Sigmoid colon (tissue), 7 donors: ENCODE measurements around the gene ACTRT1. TPM values are rescaled to one million over a fixed set of nuclear protein-coding genes. Genes with fewer than 3 reads are reported as not detected.

Experiments
- DNase-seq: peaks from one replicate; pipeline ENCODE4 v3.0.0-alpha.2; 2019
- H3K27ac ChIP-seq, 4 donors: fragments of 200-600 bp; sonication (generic); one replicate each; pipeline ENCODE4 v1.5.1; 2016 to 2019; ENCODE audit warnings: mild to moderate bottlenecking in 1 of 4
- H3K27me3 ChIP-seq, 3 donors: fragments of 200-600 bp; sonication (generic); one replicate each; pipeline ENCODE4 v1.5.1; 2019; ENCODE audit warnings: mild to moderate bottlenecking in 1 of 3
- H3K36me3 ChIP-seq, 4 donors: fragments of 200-600 bp; sonication (generic); one replicate each; pipeline ENCODE4 v1.5.1; 2016 to 2019
- H3K4me1 ChIP-seq, 4 donors: fragments of 200-600 bp; sonication (generic); one replicate each; pipeline ENCODE4 v1.5.1; 2017 to 2019
- H3K4me3 ChIP-seq, 4 donors: fragments of 200-600 bp; sonication (generic); one replicate each; pipeline ENCODE4 v1.5.1; 2017 to 2019; ENCODE audit warnings: mild to moderate bottlenecking in 2 of 4, moderate library complexity in 1 of 4
- H3K9me3 ChIP-seq, 4 donors: fragments of 200-600 bp in 3 of 4; sonication (generic) in 3 of 4; one replicate each; pipeline versions ENCODE4 v1.5.1 to v1.6.1; 2013 to 2019
- CTCF ChIP-seq, 4 experiments: fragments of 450-650 bp in 3 of 4; fragments of 200-600 bp in 1 of 4; IDR thresholded peaks; one replicate each; pipeline ENCODE4 v1.5.1; 2016 to 2019; ENCODE audit warnings: antibody characterized with exemption in 4 of 4, mild to moderate bottlenecking in 3 of 4, moderate library complexity in 2 of 4
- EP300 ChIP-seq, 4 donors: sonication (generic); formaldehyde crosslinking; IDR thresholded peaks; one replicate each; pipeline ENCODE4 v1.6.1; 2017; ENCODE audit warnings: antibody characterized with exemption in 4 of 4
- POLR2A ChIP-seq, 2 donors: fragments of 450-650 bp; IDR thresholded peaks; one replicate each; pipeline ENCODE4 v1.6.1; 2016; ENCODE audit warnings: antibody characterized with exemption in 2 of 2, mild to moderate bottlenecking in 2 of 2, moderate library complexity in 2 of 2
- POLR2AphosphoS5 ChIP-seq, 4 donors: sonication (generic); formaldehyde crosslinking; IDR thresholded peaks; one replicate each; pipeline ENCODE4 v1.6.1; 2017; ENCODE audit warnings: antibody characterized with exemption in 4 of 4
- WGBS, 2 donors: extraction: QIAGEN DNeasy Blood & Tissue Kit; methylation state at CpG; one replicate each; pipeline ENCODE4 v1.1.7; 2013; 5-methylcytosine and 5-hydroxymethylcytosine counted together
- intact Hi-C: fragments of 100-400 bp; cut with DNase I; formaldehyde crosslinking; loops from one replicate; pipeline ENCODE4 v1.15.1; 2023
- polyA plus RNA-seq, 3 donors: library from polyadenylated mRNA; stranded (reverse); fragments of 200-250 nt; gene quantifications; one replicate each; pipeline ENCODE4 v1.2.3, GENCODE V29; 2013
- total RNA-seq, 4 donors: library from RNA; depleted of rRNA; stranded (reverse); fragments of >200 nt; gene quantifications; one replicate each; pipeline ENCODE4 v1.1.0, GENCODE V29; 2016
- donor health status: healthy with polysubstance abuse.
- donor health status: Bipolar disorder and iron deficiency.
- donor health status: healthy.

The ACTRT1 gene
- total and polyA plus RNA-seq, 7 donors: not detected

- WGBS, 2 donors: 87 to 93% methylated on average over 1 of the region's 1 CpG
- Histone ChIP-seq H3K9me3 (no peaks in the 10 kb centered on the region), H3K36me3 (no peaks in the 10 kb centered on the region), H3K4me3 (no peak overlapping the region), H3K27me3 (no peaks in the 10 kb centered on the region), H3K27ac (no peak overlapping the region), H3K4me1 (no peaks in the 10 kb centered on the region)
- no peak for DNase-seq
- TF ChIP-seq POLR2AphosphoS5 (IDR thresholded peaks at IDR 0.05) (no peak), POLR2A (IDR thresholded peaks at IDR 0.05) (no peak), EP300 (IDR thresholded peaks at IDR 0.05) (no peak)
- intact Hi-C loops: no loop called here
Observed at GRCh38 chrX:128021566-128021965, 30.6 kb downstream of the ACTRT1 start.

- 11 to 26% methylated on average over 2 of the region's 2 CpGs for WGBS, 2 donors
- no peaks in the 10 kb centered on the region for H3K4me1 ChIP-seq
- H3K4me3 ChIP-seq: no peak overlapping the region
- no peaks in the 10 kb centered on the region for H3K27me3 ChIP-seq
- no peak overlapping the region for H3K27ac ChIP-seq
- no peak for DNase-seq
- no peaks in the 10 kb centered on the region for H3K36me3 ChIP-seq
- no peak for TF ChIP-seq POLR2AphosphoS5 (IDR thresholded peaks at IDR 0.05)
- TF ChIP-seq CTCF (IDR thresholded peaks at IDR 0.05): no peak
- no peak for TF ChIP-seq POLR2A (IDR thresholded peaks at IDR 0.05)
- no peak for TF ChIP-seq EP300 (IDR thresholded peaks at IDR 0.05)
- intact Hi-C loops: no loop called here
- no peaks in the 10 kb centered on the region for H3K9me3 ChIP-seq
Observed at GRCh38 chrX:128020701-128021100, 31.5 kb downstream of the ACTRT1 start.

- WGBS, 2 donors: 77 to 82% methylated on average over 2 of the region's 2 CpGs
- no peak for TF ChIP-seq CTCF (IDR thresholded peaks at IDR 0.05)
- no peak for TF ChIP-seq POLR2AphosphoS5 (IDR thresholded peaks at IDR 0.05)
- no peak for TF ChIP-seq EP300 (IDR thresholded peaks at IDR 0.05)
- TF ChIP-seq POLR2A (IDR thresholded peaks at IDR 0.05): no peak
- no peaks in the 10 kb centered on the region for H3K9me3 ChIP-seq
- no peaks in the 10 kb centered on the region for H3K27me3 ChIP-seq
- intact Hi-C loops: no loop called here
- H3K27ac ChIP-seq: no peak overlapping the region
- H3K36me3 ChIP-seq: no peaks in the 10 kb centered on the region
- H3K4me3 ChIP-seq: no peak overlapping the region
- H3K4me1 ChIP-seq: no peaks in the 10 kb centered on the region
- DNase-seq: no peak
Observed at GRCh38 chrX:128019218-128019617, 33.0 kb downstream of the ACTRT1 start.

GRCh38 chrX:128012015-128012414 lies 40.2 kb downstream of the ACTRT1 start:
- Histone ChIP-seq H3K36me3 (no peaks in the 10 kb centered on the region), H3K4me3 (no peak overlapping the region), H3K27me3 (no peaks in the 10 kb centered on the region), H3K27ac (no peak overlapping the region), H3K4me1 (no peaks in the 10 kb centered on the region), H3K9me3 (no peaks in the 10 kb centered on the region)
- TF ChIP-seq POLR2A (IDR thresholded peaks at IDR 0.05) (no peak), CTCF (IDR thresholded peaks at IDR 0.05) (no peak), EP300 (IDR thresholded peaks at IDR 0.05) (no peak), POLR2AphosphoS5 (IDR thresholded peaks at IDR 0.05) (no peak)
- intact Hi-C loops: no loop called here
- 70 to 77% methylated on average over 1 of the region's 1 CpG for WGBS, 2 donors
- DNase-seq: no peak

- Histone ChIP-seq H3K27me3 (no peaks in the 10 kb centered on the region), H3K4me3 (no peak overlapping the region), H3K27ac (no peak overlapping the region), H3K36me3 (no peaks in the 10 kb centered on the region), H3K9me3 (no peaks in the 10 kb centered on the region), H3K4me1 (no peaks in the 10 kb centered on the region)
- DNase-seq: no peak
- intact Hi-C loops: no loop called here
- TF ChIP-seq EP300 (IDR thresholded peaks at IDR 0.05) (no peak), POLR2A (IDR thresholded peaks at IDR 0.05) (no peak), POLR2AphosphoS5 (IDR thresholded peaks at IDR 0.05) (no peak), CTCF (IDR thresholded peaks at IDR 0.05) (no peak)
Observed at GRCh38 chrX:128007882-128008281, 44.3 kb downstream of the ACTRT1 start.
